ENCODE measurements around the gene PPM1H. TPM values are rescaled to one million over a fixed set of nuclear protein-coding genes. Genes with fewer than 3 reads are reported as not detected.
A peak's percentile ranks its signal among the peaks of the same experiment; 100 is the strongest.

The PPM1H gene
- total RNA-seq, 1 donor from 2014 or later: not detected

- peaks cover 65% of the 10 kb centered on the region for H3K27me3 Mint-ChIP-seq (ENCODE audit: insufficient read depth)
- peaks cover 15% of the 10 kb centered on the region for H3K4me1 Mint-ChIP-seq (ENCODE audit: low read depth)
- no peak for DNase-seq (ENCODE audit: low spot score)
- no peaks in the 10 kb centered on the region for H3K36me3 Mint-ChIP-seq (ENCODE audit: low read depth)
- peak overlapping the region; percentile 51 for H3K4me3 Mint-ChIP-seq
- intact Hi-C loops (cut with micrococcal nuclease): loop anchor here (5.0 kb wide), 1 partner anchor 214 kb away; no protein-coding TSS in a partner anchor
- no peak overlapping the region for H3K27ac Mint-ChIP-seq
- no peaks in the 10 kb centered on the region for H3K9me3 Mint-ChIP-seq
Measured at GRCh38 chr12:62933220-62933601, 1.7 kb downstream of the PPM1H start.

- DNase-seq (ENCODE audit: low spot score): no peak
- Mint-ChIP-seq H3K36me3 (ENCODE audit: low read depth) (no peaks in the 10 kb centered on the region), H3K4me3 (no peak overlapping the region), H3K27ac (no peak overlapping the region), H3K27me3 (ENCODE audit: insufficient read depth) (peaks cover 61% of the 10 kb centered on the region), H3K9me3 (no peaks in the 10 kb centered on the region), H3K4me1 (ENCODE audit: low read depth) (peaks cover 15% of the 10 kb centered on the region)
- intact Hi-C loops (cut with micrococcal nuclease): loop anchor here (5.0 kb wide), 1 partner anchor 216 kb away; no protein-coding TSS in a partner anchor
Measured at GRCh38 chr12:62931477-62931876, 3.5 kb downstream of the PPM1H start.

GRCh38 chr12:62930546-62931425 is 4.2 kb downstream of the PPM1H start:
- Mint-ChIP-seq H3K27ac (no peak overlapping the region), H3K27me3 (ENCODE audit: insufficient read depth) (peaks cover 54% of the 10 kb centered on the region), H3K4me1 (ENCODE audit: low read depth) (peaks cover 15% of the 10 kb centered on the region), H3K9me3 (no peaks in the 10 kb centered on the region), H3K36me3 (ENCODE audit: low read depth) (no peaks in the 10 kb centered on the region), H3K4me3 (no peak overlapping the region)
- intact Hi-C loops (cut with micrococcal nuclease): loop anchor here (5.0 kb wide), 1 partner anchor 217 kb away; no protein-coding TSS in a partner anchor
- no peak for DNase-seq (ENCODE audit: low spot score)

- peaks cover 9% of the 10 kb centered on the region for H3K4me1 Mint-ChIP-seq (ENCODE audit: low read depth)
- H3K27me3 Mint-ChIP-seq (ENCODE audit: insufficient read depth): peaks cover 39% of the 10 kb centered on the region
- no peak for DNase-seq (ENCODE audit: low spot score)
- no peak overlapping the region for H3K27ac Mint-ChIP-seq
- intact Hi-C loops (cut with micrococcal nuclease): no loop called here
- H3K9me3 Mint-ChIP-seq: no peaks in the 10 kb centered on the region
- H3K4me3 Mint-ChIP-seq: no peak overlapping the region
- no peaks in the 10 kb centered on the region for H3K36me3 Mint-ChIP-seq (ENCODE audit: low read depth)
Measured at GRCh38 chr12:62928632-62929031, 6.3 kb downstream of the PPM1H start.

- H3K36me3 Mint-ChIP-seq (ENCODE audit: low read depth): no peaks in the 10 kb centered on the region
- intact Hi-C loops (cut with micrococcal nuclease): no loop called here
- no peak for DNase-seq (ENCODE audit: low spot score)
- peaks cover 16% of the 10 kb centered on the region for H3K27me3 Mint-ChIP-seq (ENCODE audit: insufficient read depth)
- no peaks in the 10 kb centered on the region for H3K9me3 Mint-ChIP-seq
- no peaks in the 10 kb centered on the region for H3K4me1 Mint-ChIP-seq (ENCODE audit: low read depth)
- H3K27ac Mint-ChIP-seq: no peak overlapping the region
- no peak overlapping the region for H3K4me3 Mint-ChIP-seq
Measured at GRCh38 chr12:62925680-62926079, 9.3 kb downstream of the PPM1H start.

GRCh38 chr12:62924084-62924483 is 10.9 kb downstream of the PPM1H start:
- Mint-ChIP-seq H3K27me3 (ENCODE audit: insufficient read depth) (peaks cover 13% of the 10 kb centered on the region), H3K27ac (no peak overlapping the region), H3K4me1 (ENCODE audit: low read depth) (no peaks in the 10 kb centered on the region), H3K9me3 (no peaks in the 10 kb centered on the region), H3K4me3 (no peak overlapping the region), H3K36me3 (ENCODE audit: low read depth) (no peaks in the 10 kb centered on the region)
- DNase-seq (ENCODE audit: low spot score): no peak
- intact Hi-C loops (cut with micrococcal nuclease): no loop called here

GRCh38 chr12:62922539-62922938 is 12.4 kb downstream of the PPM1H start:
- intact Hi-C loops (cut with micrococcal nuclease): no loop called here
- Mint-ChIP-seq H3K27ac (no peak overlapping the region), H3K4me1 (ENCODE audit: low read depth) (no peaks in the 10 kb centered on the region), H3K4me3 (no peak overlapping the region), H3K27me3 (ENCODE audit: insufficient read depth) (peaks cover 10% of the 10 kb centered on the region), H3K9me3 (no peaks in the 10 kb centered on the region), H3K36me3 (ENCODE audit: low read depth) (no peaks in the 10 kb centered on the region)
- DNase-seq (ENCODE audit: low spot score): no peak

GRCh38 chr12:62919838-62920237 is 15.1 kb downstream of the PPM1H start:
- DNase-seq (ENCODE audit: low spot score): no peak
- H3K36me3 Mint-ChIP-seq (ENCODE audit: low read depth): no peaks in the 10 kb centered on the region
- intact Hi-C loops (cut with micrococcal nuclease): no loop called here
- no peaks in the 10 kb centered on the region for H3K9me3 Mint-ChIP-seq
- no peak overlapping the region for H3K4me3 Mint-ChIP-seq
- peaks cover 12% of the 10 kb centered on the region for H3K27me3 Mint-ChIP-seq (ENCODE audit: insufficient read depth)
- no peak overlapping the region for H3K27ac Mint-ChIP-seq
- H3K4me1 Mint-ChIP-seq (ENCODE audit: low read depth): no peaks in the 10 kb centered on the region

- peaks cover 14% of the 10 kb centered on the region for H3K27me3 Mint-ChIP-seq (ENCODE audit: insufficient read depth)
- H3K27ac Mint-ChIP-seq: no peak overlapping the region
- no peak for DNase-seq (ENCODE audit: low spot score)
- no peak overlapping the region for H3K4me3 Mint-ChIP-seq
- no peaks in the 10 kb centered on the region for H3K9me3 Mint-ChIP-seq
- no peaks in the 10 kb centered on the region for H3K36me3 Mint-ChIP-seq (ENCODE audit: low read depth)
- no peaks in the 10 kb centered on the region for H3K4me1 Mint-ChIP-seq (ENCODE audit: low read depth)
- intact Hi-C loops (cut with micrococcal nuclease): no loop called here
Measured at GRCh38 chr12:62917926-62918325, 17.0 kb downstream of the PPM1H start.

GRCh38 chr12:62916632-62917425 is 18.1 kb downstream of the PPM1H start:
- H3K9me3 Mint-ChIP-seq: no peaks in the 10 kb centered on the region
- H3K4me3 Mint-ChIP-seq: no peak overlapping the region
- H3K27ac Mint-ChIP-seq: no peak overlapping the region

GRCh38 chr12:62915204-62915529 is 19.8 kb downstream of the PPM1H start:
- Mint-ChIP-seq H3K27ac (no peak overlapping the region), H3K4me3 (no peak overlapping the region), H3K9me3 (no peaks in the 10 kb centered on the region), H3K27me3 (ENCODE audit: insufficient read depth) (peaks cover 15% of the 10 kb centered on the region), H3K36me3 (ENCODE audit: low read depth) (no peaks in the 10 kb centered on the region), H3K4me1 (ENCODE audit: low read depth) (no peaks in the 10 kb centered on the region)
- no peak for DNase-seq (ENCODE audit: low spot score)
- intact Hi-C loops (cut with micrococcal nuclease): no loop called here

More at GRCh38 chr12:62916632-62917425, 18.1 kb downstream of the PPM1H start:
- Mint-ChIP-seq H3K36me3 (ENCODE audit: low read depth) (no peaks in the 10 kb centered on the region), H3K27me3 (ENCODE audit: insufficient read depth) (peaks cover 11% of the 10 kb centered on the region), H3K4me1 (ENCODE audit: low read depth) (no peaks in the 10 kb centered on the region)
- intact Hi-C loops (cut with micrococcal nuclease): no loop called here
- no peak for DNase-seq (ENCODE audit: low spot score)

GRCh38 chr12:62914443-62915203 is 20.3 kb downstream of the PPM1H start:
- peaks cover 15% of the 10 kb centered on the region for H3K27me3 Mint-ChIP-seq (ENCODE audit: insufficient read depth)
- intact Hi-C loops (cut with micrococcal nuclease): no loop called here
- no peaks in the 10 kb centered on the region for H3K36me3 Mint-ChIP-seq (ENCODE audit: low read depth)
- H3K4me3 Mint-ChIP-seq: no peak overlapping the region
- no peaks in the 10 kb centered on the region for H3K4me1 Mint-ChIP-seq (ENCODE audit: low read depth)
- no peak for DNase-seq (ENCODE audit: low spot score)
- no peak overlapping the region for H3K27ac Mint-ChIP-seq
- H3K9me3 Mint-ChIP-seq: no peaks in the 10 kb centered on the region
